OCI-LY3 (cell line): ENCODE results near the gene KIAA1210.

Experiments
- H2AFZ ChIP-seq: fragments of 200-600, 300-600 bp; shearing (Covaris generic); 2 replicates; pipeline ENCODE4 v1.6.0; 2014; ENCODE audit warnings: antibody characterized with exemption, low read depth, low read length
- H3K27ac ChIP-seq: fragments of 200-600, 300-600 bp; sonication (generic); 2 replicates; pipeline ENCODE4 v1.5.1; 2014; ENCODE audit warnings: mild to moderate bottlenecking, low read length, moderate library complexity, mixed read lengths
- H3K27me3 ChIP-seq: fragments of 200-600, 300-600 bp; sonication (generic); 2 replicates; pipeline ENCODE4 v1.6.1; 2014; ENCODE audit warnings: low read depth, low read length, mixed read lengths
- H3K36me3 ChIP-seq: fragments of 200-600, 300-600 bp; sonication (generic); replicated peaks from 2 replicates; pipeline ENCODE3; 2014; ENCODE audit warnings: low read depth, low read length, mixed read lengths
- H3K4me1 ChIP-seq: fragments of 300-600, 200-600 bp; sonication (generic); 2 replicates; pipeline ENCODE4 v1.6.1; 2014; ENCODE audit warnings: low read length, mixed read lengths
- H3K4me2 ChIP-seq: fragments of 200-600, 300-600 bp; sonication (generic); 2 replicates; pipeline ENCODE4 v1.6.1; 2014; ENCODE audit warnings: low read length, mixed read lengths
- H3K4me3 ChIP-seq: fragments of 300-600, 200-600 bp; sonication (generic); 2 replicates; pipeline ENCODE4 v1.5.1; 2014; ENCODE audit warnings: antibody characterized with exemption, mild to moderate bottlenecking, low read length, moderate library complexity
- H3K79me2 ChIP-seq: fragments of 300-600, 200-600 bp; shearing (Covaris generic); 2 replicates; pipeline ENCODE4 v1.6.1; 2014; ENCODE audit warnings: mild to moderate bottlenecking, low read length, mixed read lengths
- H3K9ac ChIP-seq: fragments of 300-600, 200-600 bp; shearing (Covaris generic); 2 replicates; pipeline ENCODE4 v1.6.0; 2014; ENCODE audit warnings: mild to moderate bottlenecking, low read length, moderate library complexity
- H3K9me3 ChIP-seq: fragments of 200-600, 300-600 bp; shearing (Covaris generic); 2 replicates; pipeline ENCODE4 v1.6.1; 2014; ENCODE audit warnings: low read length, mixed read lengths; ENCODE audit not compliant: insufficient read depth
- H4K20me1 ChIP-seq: fragments of 200-600, 300-600 bp; sonication (generic); 2 replicates; pipeline ENCODE4 v1.6.1; 2016; ENCODE audit warnings: low read length, mixed read lengths; ENCODE audit not compliant: insufficient read depth
- CTCF ChIP-seq: fragments of 200-600, 300-600 bp; sonication (generic); IDR thresholded peaks from 2 replicates; pipeline ENCODE4 v1.5.1; 2014; ENCODE audit warnings: antibody characterized with exemption, low read length, low read depth
- EZH2phosphoT487 ChIP-seq: fragments of 200-600 bp; shearing (Covaris generic); IDR thresholded peaks from 2 replicates; pipeline ENCODE4 v1.6.1; 2018; ENCODE audit warnings: antibody characterized with exemption, mixed run types, low read depth

KIAA1210 gene

DNA sequence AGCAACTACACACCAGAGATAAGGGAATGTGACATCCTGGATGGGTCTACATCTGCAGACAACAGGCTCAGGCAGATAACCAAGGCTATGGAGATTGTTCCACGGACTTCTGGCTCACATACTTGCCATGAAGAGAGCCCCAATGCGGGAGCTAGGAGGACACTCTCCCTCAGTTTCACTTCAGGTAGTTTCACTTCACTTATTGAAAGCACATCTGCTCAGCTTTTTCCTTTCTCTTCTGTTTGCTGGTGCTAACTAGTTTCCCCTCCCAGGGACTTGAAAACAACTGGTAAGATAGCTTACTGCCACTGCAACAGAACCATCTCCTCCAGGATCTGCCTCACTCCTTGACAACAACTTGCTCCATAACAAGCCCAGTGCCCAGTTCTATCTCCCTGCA lies 56.2 kb downstream of the KIAA1210 start:
- Histone ChIP-seq H3K4me3 (peak overlapping the region; percentile 52), H3K9ac (peak overlapping the region; percentile 32; the same call in 1 of the 2 replicates), H2AFZ (no peak overlapping the region), H3K9me3 (peaks cover 16% of the 10 kb centered on the region; the same call in 1 of the 2 replicates), H3K4me1 (peaks cover 51% of the 10 kb centered on the region), H3K36me3 (peaks cover 17% of the 10 kb centered on the region), H4K20me1 (no peaks in the 10 kb centered on the region), H3K27me3 (no peaks in the 10 kb centered on the region), H3K4me2 (peak overlapping the region; percentile 85), H3K27ac (peak overlapping the region; percentile 73), H3K79me2 (no peaks in the 10 kb centered on the region)
- TF ChIP-seq CTCF (no peak), EZH2phosphoT487 (no peak)

GRCh38 chrX:119069762-119070161 lies 57.9 kb downstream of the KIAA1210 start:
- Histone ChIP-seq H3K9ac (no peak overlapping the region), H3K79me2 (no peaks in the 10 kb centered on the region), H3K27me3 (no peaks in the 10 kb centered on the region), H3K36me3 (peaks cover 17% of the 10 kb centered on the region), H3K4me2 (no peak overlapping the region), H4K20me1 (no peaks in the 10 kb centered on the region), H3K4me1 (peaks cover 54% of the 10 kb centered on the region), H3K9me3 (peaks cover 16% of the 10 kb centered on the region; the same call in 1 of the 2 replicates), H2AFZ (no peak overlapping the region), H3K4me3 (no peak overlapping the region), H3K27ac (no peak overlapping the region)
- TF ChIP-seq EZH2phosphoT487: no peak
- no peak for TF ChIP-seq CTCF

DNA sequence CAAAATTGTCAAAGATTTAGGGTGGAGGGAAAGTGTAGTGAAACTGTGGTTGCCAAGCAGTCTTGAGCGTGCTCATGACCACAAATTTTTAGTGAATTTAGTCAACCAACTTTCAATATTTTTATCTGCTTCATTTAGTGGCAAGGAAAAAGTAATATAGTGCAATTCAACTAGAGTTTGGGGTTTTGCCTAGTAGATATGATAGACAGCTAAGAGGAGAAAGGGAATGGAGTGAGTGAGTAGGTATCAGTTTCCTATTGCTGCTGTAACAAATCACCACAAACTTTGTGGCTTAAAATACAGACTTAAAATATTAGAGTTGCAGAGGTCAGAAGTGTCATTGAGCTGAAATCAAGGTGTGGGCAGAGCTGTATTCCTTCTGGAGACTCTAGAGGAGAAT lies 58.5 kb downstream of the KIAA1210 start:
- Histone ChIP-seq H3K79me2 (no peaks in the 10 kb centered on the region), H4K20me1 (no peaks in the 10 kb centered on the region), H3K4me3 (peak overlapping the region; percentile 45; the same call in 1 of the 2 replicates), H2AFZ (no peak overlapping the region), H3K4me2 (peak overlapping the region; percentile 79), H3K27me3 (no peaks in the 10 kb centered on the region), H3K9me3 (peaks cover 16% of the 10 kb centered on the region; the same call in 1 of the 2 replicates), H3K27ac (peak overlapping the region; percentile 62), H3K36me3 (peaks cover 17% of the 10 kb centered on the region), H3K4me1 (peaks cover 54% of the 10 kb centered on the region), H3K9ac (no peak overlapping the region)
- TF ChIP-seq EZH2phosphoT487 (no peak), CTCF (no peak)

DNA sequence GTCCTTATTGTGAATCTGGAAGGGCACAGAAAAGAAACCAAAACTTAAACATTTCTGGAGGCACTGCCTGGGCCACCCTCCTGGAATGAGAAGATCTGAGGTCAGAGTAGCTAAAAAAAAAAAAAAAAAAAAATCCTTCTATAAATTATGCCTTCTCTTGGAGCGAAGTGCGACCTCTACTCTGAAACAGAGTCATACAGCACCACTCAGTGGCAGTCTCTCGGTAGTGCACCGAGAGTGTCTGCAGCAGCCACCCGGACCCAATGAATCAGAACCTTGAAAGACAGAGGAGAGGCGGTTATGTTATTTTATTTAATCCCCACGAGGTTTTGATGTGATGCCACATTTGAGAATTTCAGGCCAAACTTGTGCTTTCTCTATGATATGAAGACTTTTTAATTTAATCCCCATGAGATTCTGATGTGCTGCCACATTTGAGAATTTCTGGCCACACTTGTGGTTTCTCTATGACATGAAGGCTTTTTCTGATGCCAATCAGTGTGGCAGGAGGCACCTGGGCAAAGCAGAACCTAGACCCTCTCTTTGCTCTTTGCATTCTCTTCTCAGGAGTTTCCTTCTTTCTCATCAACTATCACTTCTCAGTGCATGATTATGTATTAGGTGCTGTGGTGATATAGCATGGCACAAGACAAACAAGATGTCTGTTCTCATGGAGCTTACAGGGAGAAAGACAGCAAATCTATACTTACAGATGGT lies 60.4 kb downstream of the KIAA1210 start:
- Histone ChIP-seq H4K20me1 (no peaks in the 10 kb centered on the region), H3K9me3 (peaks cover 16% of the 10 kb centered on the region; the same call in 1 of the 2 replicates), H3K4me2 (peak overlapping the region; percentile 79), H3K4me1 (peaks cover 54% of the 10 kb centered on the region), H3K27me3 (no peaks in the 10 kb centered on the region), H3K36me3 (peaks cover 17% of the 10 kb centered on the region), H3K9ac (peak overlapping the region; percentile 52), H2AFZ (no peak overlapping the region), H3K79me2 (no peaks in the 10 kb centered on the region), H3K27ac (peak overlapping the region; percentile 76), H3K4me3 (peak overlapping the region; percentile 61)
- TF ChIP-seq CTCF (peak; percentile 81), EZH2phosphoT487 (no peak)
